ENCODE data around the gene MBOAT2.

The MBOAT2 gene

GRCh38 chr2:8861797-8862196, 141.7 kb downstream of the MBOAT2 start:
- TF ChIP-seq CTCF (IDR thresholded peaks at IDR 0.05; ENCODE audit: borderline replicate concordance, control extremely low read depth, extremely low read depth, insufficient read depth, missing control alignments) = no peak
- in situ Hi-C loops (cut with MboI; ENCODE audit: low sequenced_read_pairs, unreplicated experiment) = no loop called here

DNA sequence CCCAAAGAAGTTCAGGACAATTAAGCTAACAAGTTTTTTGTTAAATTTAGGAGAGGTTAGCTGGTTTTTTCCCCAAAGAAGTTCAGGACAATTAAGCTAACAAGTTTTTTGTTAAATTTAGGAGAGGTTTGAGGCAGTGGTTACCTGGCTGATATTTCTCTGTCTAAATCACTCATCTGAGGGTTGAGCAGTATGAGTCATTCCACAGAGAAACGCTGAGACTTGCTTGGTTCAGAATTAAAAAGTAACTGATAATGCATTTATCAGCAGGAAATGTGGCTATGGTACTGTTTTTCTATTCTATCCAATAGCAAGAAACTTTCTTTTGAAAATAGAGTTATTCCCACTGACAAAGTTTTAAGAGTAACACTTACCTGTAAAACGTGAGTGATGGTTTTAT, 143.2 kb downstream of the MBOAT2 start:
- no peak for DNase-seq (ENCODE audit: low spot score)
- in situ Hi-C loops (cut with MboI; ENCODE audit: low sequenced_read_pairs, unreplicated experiment) = no loop called here
- no peak for TF ChIP-seq CTCF (IDR thresholded peaks at IDR 0.05; ENCODE audit: borderline replicate concordance, control extremely low read depth, extremely low read depth, insufficient read depth, missing control alignments)

More at GRCh38 chr2:8861797-8862196, 141.7 kb downstream of the MBOAT2 start:
- DNase-seq (ENCODE audit: low spot score) = no peak

DNA sequence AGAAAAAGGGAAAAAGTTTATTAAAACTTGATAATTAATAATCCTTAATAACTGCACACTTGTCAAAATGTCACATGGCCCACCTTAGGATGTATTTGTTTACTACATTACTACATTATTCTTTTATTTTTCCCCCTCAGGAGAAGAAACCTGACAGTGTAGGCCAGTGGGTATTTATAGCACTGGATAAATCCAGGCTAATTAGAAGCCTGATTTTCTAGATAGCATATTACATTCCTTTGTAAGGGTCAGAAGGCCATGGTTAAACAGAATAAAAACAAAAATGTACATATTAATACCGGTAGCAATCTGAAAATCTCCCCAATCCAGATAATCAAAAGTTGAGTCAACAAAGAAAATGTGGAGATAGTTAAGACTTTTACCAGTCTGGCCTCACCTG, 144.6 kb downstream of the MBOAT2 start:
- in situ Hi-C loops (cut with MboI; ENCODE audit: low sequenced_read_pairs, unreplicated experiment) = no loop called here
- TF ChIP-seq CTCF (IDR thresholded peaks at IDR 0.05; ENCODE audit: borderline replicate concordance, control extremely low read depth, extremely low read depth, insufficient read depth, missing control alignments) = no peak
- DNase-seq (ENCODE audit: low spot score) = no peak

DNA sequence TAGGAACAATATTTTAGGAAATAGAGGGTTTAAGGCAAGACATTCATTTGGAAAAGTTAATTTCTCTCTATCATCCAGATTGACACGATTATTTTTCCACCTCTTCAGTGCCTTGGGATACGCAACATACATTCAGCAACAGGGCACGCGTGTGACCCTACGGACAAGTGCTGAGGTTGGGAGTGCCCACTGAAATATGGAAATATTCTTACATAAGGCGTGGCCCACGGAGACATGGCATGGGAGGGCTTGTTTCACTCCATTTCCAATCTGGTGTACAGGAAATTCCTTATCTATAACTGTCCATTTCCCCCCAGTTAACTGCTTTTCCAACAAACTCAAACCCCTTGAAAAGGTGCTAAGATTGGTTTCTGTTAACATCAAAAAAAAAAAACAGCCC, 145.2 kb downstream of the MBOAT2 start:
- no peak for DNase-seq (ENCODE audit: low spot score)
- in situ Hi-C loops (cut with MboI; ENCODE audit: low sequenced_read_pairs, unreplicated experiment) = no loop called here
- no peak for TF ChIP-seq CTCF (IDR thresholded peaks at IDR 0.05; ENCODE audit: borderline replicate concordance, control extremely low read depth, extremely low read depth, insufficient read depth, missing control alignments)

GRCh38 chr2:8857709-8858108, 145.8 kb downstream of the MBOAT2 start:
- no peak for TF ChIP-seq CTCF (IDR thresholded peaks at IDR 0.05; ENCODE audit: borderline replicate concordance, control extremely low read depth, extremely low read depth, insufficient read depth, missing control alignments)
- DNase-seq (ENCODE audit: low spot score) = no peak
- in situ Hi-C loops (cut with MboI; ENCODE audit: low sequenced_read_pairs, unreplicated experiment) = no loop called here

DNA sequence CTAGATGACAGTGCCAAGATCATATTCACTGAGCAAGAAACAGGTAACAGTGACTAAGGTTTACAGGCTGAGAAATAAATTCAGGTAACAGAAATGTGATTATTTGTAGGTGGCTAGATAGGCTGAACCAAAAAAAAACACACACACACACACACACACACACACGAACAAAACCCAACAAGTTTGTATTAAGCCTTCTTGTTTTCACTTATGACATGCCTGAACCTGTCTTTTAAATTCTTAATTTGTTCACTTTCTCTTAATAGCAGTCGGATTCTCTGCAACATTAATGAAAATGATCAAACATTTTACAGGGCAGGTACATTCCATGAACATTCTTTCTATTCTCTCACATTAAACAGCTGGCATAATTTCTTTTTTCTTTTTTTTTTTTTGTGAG, 147.3 kb downstream of the MBOAT2 start:
- in situ Hi-C loops (cut with MboI; ENCODE audit: low sequenced_read_pairs, unreplicated experiment) = no loop called here
- no peak for TF ChIP-seq CTCF (IDR thresholded peaks at IDR 0.05; ENCODE audit: borderline replicate concordance, control extremely low read depth, extremely low read depth, insufficient read depth, missing control alignments)
- no peak for DNase-seq (ENCODE audit: low spot score)

GRCh38 chr2:8855010-8855409, 148.5 kb downstream of the MBOAT2 start:
- in situ Hi-C loops (cut with MboI; ENCODE audit: low sequenced_read_pairs, unreplicated experiment) = no loop called here
- no peak for TF ChIP-seq CTCF (IDR thresholded peaks at IDR 0.05; ENCODE audit: borderline replicate concordance, control extremely low read depth, extremely low read depth, insufficient read depth, missing control alignments)
- no peak for DNase-seq (ENCODE audit: low spot score)

Data from GM13976 (cell line).